Mononuclear cell (primary cell): ENCODE results near the gene SOWAHC. TPM values are rescaled to one million over a fixed set of nuclear protein-coding genes. Genes with fewer than 3 reads are reported as not detected.
"Not testable (repeated sequence)": the region's sequence is repeated elsewhere in the genome, so short reads cannot be mapped to it uniquely, and the experiment has no call there.

Source experiments
- H3K27me3 ChIP-seq: 2 replicates; pipeline ENCODE4 v1.6.0; 2011; ENCODE audit warnings: low read length, control low read depth; ENCODE audit not compliant: insufficient read depth
- H3K4me1 ChIP-seq: 2 replicates; pipeline ENCODE4 v1.5.1; 2011; ENCODE audit warnings: mild to moderate bottlenecking, low read length, control low read depth; ENCODE audit not compliant: insufficient read depth
- H3K4me3 ChIP-seq: 2 replicates; pipeline ENCODE4 v1.5.1; 2011; ENCODE audit warnings: mild to moderate bottlenecking, low read length, moderate library complexity
- H3K9me3 ChIP-seq: 2 replicates; pipeline ENCODE4 v1.5.1; 2011; ENCODE audit warnings: low read depth, mild to moderate bottlenecking, control low read depth, low read length
- total RNA-seq: library from RNA; depleted of rRNA; stranded (reverse); fragments of >200 nt; gene quantifications from one replicate; pipeline ENCODE4 v1.2.3, GENCODE V29; 2012

SOWAHC gene
- total RNA-seq, 1 donor: 2.3 TPM

DNA sequence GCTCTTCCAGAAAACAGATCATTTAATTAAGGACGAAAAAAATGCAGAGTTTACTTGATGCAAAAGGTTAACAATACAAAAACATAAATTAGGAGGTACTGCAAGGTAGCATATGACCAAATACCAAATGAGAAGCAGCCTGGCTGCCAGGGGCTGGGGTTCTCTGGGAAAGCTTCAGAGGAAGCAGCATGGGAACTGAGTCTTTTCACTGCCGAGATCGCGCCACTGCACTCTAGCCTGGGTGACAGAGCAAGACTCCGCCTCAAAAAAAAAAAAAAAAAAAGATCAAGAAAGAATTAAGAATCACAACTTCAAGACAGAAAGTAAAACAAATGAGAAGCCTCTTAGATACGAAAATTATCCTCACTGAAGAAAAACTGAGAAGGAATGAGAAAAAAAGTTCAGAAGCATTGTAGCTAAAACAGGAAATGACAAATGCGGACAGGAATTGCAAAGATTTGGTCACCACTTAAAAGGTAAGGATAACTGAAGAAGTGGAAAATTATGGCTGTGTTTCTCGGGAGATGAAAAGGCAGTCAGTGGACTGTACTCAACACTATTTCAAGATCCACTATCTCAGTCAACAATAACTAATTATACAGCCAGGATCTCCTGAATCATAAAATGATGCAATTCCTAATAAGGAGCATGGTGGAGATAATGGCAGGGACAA lies 4.7 kb upstream of the SOWAHC start:
- Histone ChIP-seq H3K27me3 (peaks cover 70% of the 10 kb centered on the region), H3K4me3 (no peak overlapping the region), H3K9me3 (no peaks in the 10 kb centered on the region), H3K4me1 (peaks cover 11% of the 10 kb centered on the region)

DNA sequence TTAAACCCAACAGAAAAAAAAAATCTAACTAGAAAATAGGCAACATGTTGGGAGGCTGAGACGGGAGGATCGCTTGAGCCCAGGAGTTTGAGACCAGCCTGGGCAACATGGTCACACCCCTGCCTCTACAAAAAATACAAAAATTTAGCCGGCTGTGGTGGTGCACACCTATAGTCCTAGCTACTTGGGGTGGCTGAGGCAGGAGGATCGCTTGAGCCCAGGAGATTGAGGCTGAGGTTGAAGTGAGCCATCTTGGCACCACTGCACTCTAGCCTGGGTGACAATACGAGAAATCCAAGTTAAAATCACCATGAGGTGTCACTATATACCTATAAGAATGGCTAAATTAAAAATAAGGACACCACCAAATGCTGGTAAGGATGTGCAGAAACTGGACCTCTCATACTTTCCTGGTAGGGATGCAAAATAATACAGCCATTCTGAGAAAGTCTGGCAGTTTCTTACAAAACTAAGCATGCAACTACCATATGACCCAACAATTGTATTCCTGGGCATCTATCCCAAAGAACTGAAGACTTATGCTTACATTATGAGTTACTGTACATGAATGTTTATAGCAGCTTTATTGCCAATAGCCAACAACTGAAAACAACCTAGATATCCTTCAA lies 2.6 kb upstream of the SOWAHC start:
- Histone ChIP-seq H3K4me3 (no peak overlapping the region), H3K27me3 (peaks cover 84% of the 10 kb centered on the region), H3K9me3 (no peaks in the 10 kb centered on the region), H3K4me1 (peaks cover 28% of the 10 kb centered on the region)

DNA sequence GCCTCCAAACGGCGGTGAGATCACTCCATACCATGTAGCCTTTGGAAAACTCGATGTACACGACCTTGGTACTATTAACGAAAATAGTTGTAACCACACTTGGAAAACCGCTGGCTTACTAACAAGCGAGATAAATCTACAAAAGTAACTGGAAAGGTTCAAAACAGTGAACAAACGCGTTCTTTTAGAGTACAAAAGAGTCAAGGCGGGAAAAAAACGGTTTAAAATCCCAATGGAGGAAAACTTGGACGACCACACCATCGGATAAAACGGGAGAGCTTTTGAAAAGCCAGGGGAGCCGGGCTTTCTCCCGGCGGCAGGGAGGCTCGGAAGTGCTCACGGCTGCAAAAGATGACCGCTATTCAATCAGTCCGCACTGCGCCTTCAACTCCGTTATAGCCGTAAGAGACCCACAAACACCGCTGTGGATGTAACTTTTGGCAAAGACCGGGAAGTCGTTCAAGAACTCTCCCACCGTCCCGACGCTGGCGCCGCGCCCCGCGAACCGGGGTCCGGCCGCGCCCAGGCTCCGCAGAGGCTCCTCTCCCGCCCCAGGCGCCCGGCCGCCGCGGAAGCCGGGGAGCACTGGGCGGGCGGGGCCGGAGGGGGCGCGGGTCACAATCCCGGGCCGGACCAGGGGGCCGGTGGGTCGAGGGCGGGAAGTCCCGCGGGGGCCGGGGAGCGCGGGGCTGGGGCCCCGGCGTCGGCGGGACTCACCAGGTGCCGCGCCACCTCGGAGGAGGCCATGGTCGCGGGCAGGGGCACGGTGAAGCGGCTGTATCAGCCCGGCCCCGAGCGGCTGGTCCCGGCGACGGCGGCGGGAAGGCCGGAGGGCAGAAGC lies 863 bp upstream of the SOWAHC start:
- peaks cover 28% of the 10 kb centered on the region for H3K4me1 ChIP-seq
- H3K4me3 ChIP-seq: peak overlapping the region; percentile 38
- no peaks in the 10 kb centered on the region for H3K9me3 ChIP-seq
- H3K27me3 ChIP-seq: peaks cover 85% of the 10 kb centered on the region

DNA sequence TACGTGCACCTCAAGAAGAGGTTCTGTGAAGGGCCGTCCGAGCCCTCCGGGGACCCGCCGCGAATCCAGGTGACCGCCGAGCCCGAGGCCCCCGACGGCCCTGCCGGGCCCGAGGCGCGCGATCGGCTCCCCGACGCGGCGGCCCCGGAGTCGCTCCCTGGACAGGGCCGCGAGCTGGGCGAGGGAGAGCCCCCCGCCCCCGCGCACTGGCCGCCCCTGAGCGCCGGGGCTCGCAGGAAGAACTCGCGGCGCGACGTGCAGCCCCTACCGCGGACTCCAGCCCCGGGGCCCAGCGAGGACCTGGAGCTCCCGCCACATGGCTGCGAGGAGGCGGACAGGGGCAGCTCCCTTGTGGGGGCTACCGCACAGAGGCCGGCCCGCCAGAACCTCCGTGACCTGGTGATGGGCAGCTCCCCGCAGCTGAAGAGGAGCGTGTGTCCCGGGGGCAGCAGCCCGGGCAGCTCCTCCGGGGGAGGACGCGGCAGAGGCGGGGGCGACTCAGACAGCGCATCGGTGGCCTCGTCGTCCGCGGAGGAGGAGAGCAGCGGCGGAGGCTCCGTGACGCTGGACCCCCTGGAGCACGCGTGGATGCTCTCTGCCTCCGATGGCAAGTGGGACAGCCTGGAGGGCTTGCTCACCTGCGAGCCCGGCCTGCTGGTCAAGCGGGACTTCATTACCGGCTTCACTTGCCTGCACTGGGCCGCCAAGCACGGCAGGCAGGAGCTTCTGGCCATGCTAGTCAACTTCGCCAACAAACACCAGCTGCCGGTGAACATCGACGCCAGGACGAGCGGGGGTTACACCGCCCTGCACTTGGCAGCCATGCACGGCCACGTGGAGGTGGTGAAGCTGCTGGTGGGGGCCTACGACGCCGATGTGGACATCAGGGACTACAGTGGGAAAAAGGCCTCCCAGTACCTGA lies 812 bp downstream of the SOWAHC start:
- Histone ChIP-seq H3K4me3 (peak overlapping the region; percentile 38), H3K27me3 (peaks cover 85% of the 10 kb centered on the region), H3K9me3 (no peaks in the 10 kb centered on the region), H3K4me1 (peaks cover 28% of the 10 kb centered on the region)

- H3K27me3 ChIP-seq: peaks cover 85% of the 10 kb centered on the region
- H3K4me3 ChIP-seq: no peak overlapping the region
- peaks cover 28% of the 10 kb centered on the region for H3K4me1 ChIP-seq
Observed at GRCh38 chr2:109615637-109616144, 1.5 kb downstream of the SOWAHC start.

DNA sequence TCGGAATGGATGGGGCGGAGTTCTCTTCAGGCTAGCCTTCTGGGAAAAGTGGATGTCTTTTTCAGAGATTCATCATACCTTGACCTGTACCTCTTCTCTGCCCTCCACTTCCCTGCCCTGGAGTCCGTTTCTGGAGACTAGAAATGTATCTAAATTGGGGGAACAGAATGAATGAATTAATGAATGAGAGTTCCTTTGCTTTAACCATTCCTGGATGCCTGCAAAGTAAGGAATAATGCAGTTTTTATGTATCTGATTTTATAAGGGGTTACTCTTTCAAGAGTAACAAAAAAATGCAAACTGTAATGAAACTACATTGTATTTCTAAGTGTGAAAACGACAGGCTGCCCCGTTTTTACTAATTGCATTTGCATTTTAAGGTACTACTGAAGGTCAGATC lies 2.0 kb downstream of the SOWAHC start:
- Histone ChIP-seq H3K27me3 (peaks cover 80% of the 10 kb centered on the region), H3K9me3 (no peaks in the 10 kb centered on the region), H3K4me3 (no peak overlapping the region), H3K4me1 (peaks cover 28% of the 10 kb centered on the region)

More at GRCh38 chr2:109615637-109616144, 1.5 kb downstream of the SOWAHC start:
- H3K9me3 ChIP-seq: no peaks in the 10 kb centered on the region

- no peaks in the 10 kb centered on the region for H3K9me3 ChIP-seq
- H3K27me3 ChIP-seq: peaks cover 63% of the 10 kb centered on the region
- peaks cover 19% of the 10 kb centered on the region for H3K4me1 ChIP-seq
- H3K4me3 ChIP-seq: no peak overlapping the region
Observed at GRCh38 chr2:109619032-109619615, 5.0 kb downstream of the SOWAHC start.

GRCh38 chr2:109623297-109623696 lies 9.1 kb downstream of the SOWAHC start:
- Histone ChIP-seq H3K4me1 (no peaks in the 10 kb centered on the region), H3K27me3 (peaks cover 28% of the 10 kb centered on the region), H3K9me3 (no peaks in the 10 kb centered on the region), H3K4me3 (no peak overlapping the region)

GRCh38 chr2:109623923-109624322 lies 9.8 kb downstream of the SOWAHC start:
- H3K4me1 ChIP-seq: no peaks in the 10 kb centered on the region
- no peaks in the 10 kb centered on the region for H3K9me3 ChIP-seq
- peaks cover 21% of the 10 kb centered on the region for H3K27me3 ChIP-seq
- no peak overlapping the region for H3K4me3 ChIP-seq

DNA sequence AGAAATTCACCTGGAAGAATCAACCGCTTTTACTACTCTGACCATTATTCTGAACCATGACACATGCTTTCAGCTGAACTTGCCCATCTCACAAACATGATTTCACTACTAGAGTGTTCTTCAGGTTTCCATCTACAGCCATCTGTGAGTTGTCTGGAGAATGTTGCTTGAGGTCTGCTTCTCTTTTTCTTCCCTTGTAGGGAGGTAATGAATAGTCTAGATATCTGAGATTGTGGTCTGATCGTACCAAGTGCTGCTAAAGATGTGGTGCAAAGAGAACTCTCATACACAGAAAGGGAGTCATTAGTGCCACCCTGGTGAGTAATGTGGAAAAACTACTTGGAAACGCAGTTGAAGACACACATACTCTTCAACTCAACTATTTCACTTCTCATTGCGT lies 10.2 kb downstream of the SOWAHC start:
- H3K9me3 ChIP-seq: no peaks in the 10 kb centered on the region
- H3K4me1 ChIP-seq: no peaks in the 10 kb centered on the region
- no peak overlapping the region for H3K4me3 ChIP-seq
- peaks cover 17% of the 10 kb centered on the region for H3K27me3 ChIP-seq

DNA sequence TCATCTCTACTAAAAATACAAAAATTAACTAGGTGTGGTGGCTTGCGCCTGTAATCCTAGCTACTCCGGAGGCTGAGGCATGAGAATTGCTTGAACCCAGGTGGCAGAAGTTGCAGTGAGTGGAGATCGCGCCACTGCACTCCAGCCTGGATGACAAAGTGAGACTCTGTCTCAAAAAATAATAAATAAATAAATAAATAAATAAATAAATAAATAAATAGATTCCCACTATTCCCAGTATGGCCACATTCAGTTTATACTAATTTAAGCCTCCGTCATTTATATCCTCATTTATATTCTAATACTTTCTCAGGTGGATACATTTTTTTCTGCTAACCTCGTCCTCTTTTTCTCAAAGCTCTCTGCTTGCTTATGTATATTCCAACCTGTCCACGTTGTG lies 14.2 kb downstream of the SOWAHC start:
- not testable (repeated sequence) for H3K9me3 ChIP-seq, H3K4me1 ChIP-seq, H3K27me3 ChIP-seq, H3K4me3 ChIP-seq

- no peak overlapping the region for H3K4me3 ChIP-seq
- H3K9me3 ChIP-seq: no peaks in the 10 kb centered on the region
- H3K4me1 ChIP-seq: peaks cover 9% of the 10 kb centered on the region
- H3K27me3 ChIP-seq: no peaks in the 10 kb centered on the region
Observed at GRCh38 chr2:109629867-109630266, 15.7 kb downstream of the SOWAHC start.

- H3K4me1 ChIP-seq: peaks cover 16% of the 10 kb centered on the region
- no peaks in the 10 kb centered on the region for H3K27me3 ChIP-seq
- no peak overlapping the region for H3K4me3 ChIP-seq
- H3K9me3 ChIP-seq: no peaks in the 10 kb centered on the region
Observed at GRCh38 chr2:109630441-109631430, 16.6 kb downstream of the SOWAHC start.
